ENCODE data around the gene GPR107. TPM values are rescaled to one million over a fixed set of nuclear protein-coding genes. Genes with fewer than 3 reads are reported as not detected.

Gene GPR107
- total and polyA plus RNA-seq, 2 experiments from 2014 or later: 10.6 to 25.6 TPM

- peak overlapping the region; percentile 71 for H3K27ac ChIP-seq
- peaks cover 37% of the 10 kb centered on the region for H3K4me1 ChIP-seq (ENCODE audit: insufficient read depth)
- peaks cover 67% of the 10 kb centered on the region for H3K79me2 ChIP-seq
- H3K4me2 ChIP-seq: peak overlapping the region; percentile 78
- DNase-seq (ENCODE audit: low spot score): no peak
- TF ChIP-seq EZH2 (IDR thresholded peaks at IDR 0.05; ENCODE audit: borderline replicate concordance) (no peak), CTCF (IDR thresholded peaks at IDR 0.05; ENCODE audit: poor library complexity) (no peak), EZH2phosphoT487 (IDR thresholded peaks at IDR 0.05; ENCODE audit: low read depth, severe bottlenecking, unreplicated experiment) (no peak)
- WGBS (ENCODE audit: low lambda C conversion rate, missing lambda C conversion rate): 88% methylated on average over 14 of the region's 15 CpGs
- H3K9me2 ChIP-seq (replicated peaks; ENCODE audit: insufficient read depth): no peaks in the 10 kb centered on the region
- no peaks in the 10 kb centered on the region for H4K20me1 ChIP-seq (ENCODE audit: insufficient read depth, poor library complexity, severe bottlenecking)
- H3K27me3 ChIP-seq: no peaks in the 10 kb centered on the region
- no peak overlapping the region for H3K4me3 ChIP-seq
- H3K9me3 ChIP-seq (ENCODE audit: low read depth): no peaks in the 10 kb centered on the region
- no peaks in the 10 kb centered on the region for H3K36me3 ChIP-seq (replicated peaks; ENCODE audit: insufficient read depth, low read depth)
- no peak overlapping the region for H2AFZ ChIP-seq
Observed at GRCh38 chr9:130185017-130185416, 131.3 kb downstream of the GPR107 start.

GRCh38 chr9:130185490-130186031 is 131.9 kb downstream of the GPR107 start:
- TF ChIP-seq CTCF (IDR thresholded peaks at IDR 0.05; ENCODE audit: poor library complexity) (no peak), EZH2 (IDR thresholded peaks at IDR 0.05; ENCODE audit: borderline replicate concordance) (no peak), EZH2phosphoT487 (IDR thresholded peaks at IDR 0.05; ENCODE audit: low read depth, severe bottlenecking, unreplicated experiment) (no peak)
- no peak overlapping the region for H2AFZ ChIP-seq
- peak overlapping the region; percentile 78 for H3K4me2 ChIP-seq
- H3K36me3 ChIP-seq (replicated peaks; ENCODE audit: insufficient read depth, low read depth): no peaks in the 10 kb centered on the region
- H3K9me2 ChIP-seq (replicated peaks; ENCODE audit: insufficient read depth): no peaks in the 10 kb centered on the region
- H3K79me2 ChIP-seq: peaks cover 67% of the 10 kb centered on the region
- peak overlapping the region; percentile 71 for H3K27ac ChIP-seq
- H3K27me3 ChIP-seq: no peaks in the 10 kb centered on the region
- 61% methylated on average over 17 of the region's 17 CpGs for WGBS (ENCODE audit: low lambda C conversion rate, missing lambda C conversion rate)
- H3K9me3 ChIP-seq (ENCODE audit: low read depth): no peaks in the 10 kb centered on the region
- peaks cover 37% of the 10 kb centered on the region for H3K4me1 ChIP-seq (ENCODE audit: insufficient read depth)
- no peaks in the 10 kb centered on the region for H4K20me1 ChIP-seq (ENCODE audit: insufficient read depth, poor library complexity, severe bottlenecking)
- no peak overlapping the region for H3K4me3 ChIP-seq
- no peak for DNase-seq (ENCODE audit: low spot score)

GRCh38 chr9:130186051-130186450 is 132.3 kb downstream of the GPR107 start:
- WGBS (ENCODE audit: low lambda C conversion rate, missing lambda C conversion rate): 72% methylated on average over 6 of the region's 6 CpGs

More at GRCh38 chr9:130186051-130186450, 132.3 kb downstream of the GPR107 start:
- no peak for DNase-seq (ENCODE audit: low spot score)
- H3K4me1 ChIP-seq (ENCODE audit: insufficient read depth): peaks cover 37% of the 10 kb centered on the region
- H3K9me3 ChIP-seq (ENCODE audit: low read depth): no peaks in the 10 kb centered on the region
- H3K36me3 ChIP-seq (replicated peaks; ENCODE audit: insufficient read depth, low read depth): no peaks in the 10 kb centered on the region
- H4K20me1 ChIP-seq (ENCODE audit: insufficient read depth, poor library complexity, severe bottlenecking): no peaks in the 10 kb centered on the region
- no peaks in the 10 kb centered on the region for H3K27me3 ChIP-seq
- H3K27ac ChIP-seq: peak overlapping the region; percentile 71
- peaks cover 67% of the 10 kb centered on the region for H3K79me2 ChIP-seq
- H3K4me3 ChIP-seq: no peak overlapping the region
- H3K4me2 ChIP-seq: peak overlapping the region; percentile 78
- TF ChIP-seq CTCF (IDR thresholded peaks at IDR 0.05; ENCODE audit: poor library complexity) (no peak), EZH2phosphoT487 (IDR thresholded peaks at IDR 0.05; ENCODE audit: low read depth, severe bottlenecking, unreplicated experiment) (no peak), EZH2 (IDR thresholded peaks at IDR 0.05; ENCODE audit: borderline replicate concordance) (no peak)
- no peaks in the 10 kb centered on the region for H3K9me2 ChIP-seq (replicated peaks; ENCODE audit: insufficient read depth)
- no peak overlapping the region for H2AFZ ChIP-seq

All from hepatocyte (in vitro differentiated cells).